Middle frontal gyrus (tissue), 1 donor: Measurements from ENCODE around the gene ACSS1.

Source experiments
- DNase-seq: peaks from one replicate; pipeline ENCODE4 v3.0.0-alpha.2; 2015; ENCODE audit warnings: low spot score; ENCODE audit errors: extremely low spot score

ACSS1 gene

DNA sequence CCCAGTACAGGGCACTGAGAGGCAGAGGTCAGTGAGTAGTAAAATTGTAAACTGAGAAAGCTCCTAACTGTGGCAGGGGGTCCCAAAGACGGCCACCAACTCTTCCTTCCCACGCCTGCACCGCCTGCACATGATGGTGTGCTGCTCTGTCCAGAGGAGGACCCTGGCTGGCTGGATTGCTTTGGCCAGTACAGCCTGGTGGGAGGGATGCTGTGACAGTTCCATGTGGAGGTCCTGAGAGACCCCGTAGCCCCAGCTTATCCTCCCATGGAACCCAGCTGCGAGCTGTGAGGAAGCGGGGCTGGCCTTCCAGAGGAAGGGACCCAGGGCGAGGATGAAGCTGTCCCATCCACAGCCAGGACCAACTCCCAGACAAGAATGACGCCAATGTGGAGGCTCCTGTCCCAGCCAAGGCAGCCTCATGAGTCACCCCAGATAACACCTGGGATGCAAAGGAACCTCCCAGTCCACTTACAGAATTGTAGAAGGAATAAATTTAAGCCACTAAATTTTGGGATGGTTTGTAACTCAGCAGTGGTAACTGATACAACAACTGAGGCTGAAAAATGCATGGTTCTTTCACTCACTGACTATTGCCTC is 2.0 kb upstream of the ACSS1 start:
- no peak for DNase-seq

DNA sequence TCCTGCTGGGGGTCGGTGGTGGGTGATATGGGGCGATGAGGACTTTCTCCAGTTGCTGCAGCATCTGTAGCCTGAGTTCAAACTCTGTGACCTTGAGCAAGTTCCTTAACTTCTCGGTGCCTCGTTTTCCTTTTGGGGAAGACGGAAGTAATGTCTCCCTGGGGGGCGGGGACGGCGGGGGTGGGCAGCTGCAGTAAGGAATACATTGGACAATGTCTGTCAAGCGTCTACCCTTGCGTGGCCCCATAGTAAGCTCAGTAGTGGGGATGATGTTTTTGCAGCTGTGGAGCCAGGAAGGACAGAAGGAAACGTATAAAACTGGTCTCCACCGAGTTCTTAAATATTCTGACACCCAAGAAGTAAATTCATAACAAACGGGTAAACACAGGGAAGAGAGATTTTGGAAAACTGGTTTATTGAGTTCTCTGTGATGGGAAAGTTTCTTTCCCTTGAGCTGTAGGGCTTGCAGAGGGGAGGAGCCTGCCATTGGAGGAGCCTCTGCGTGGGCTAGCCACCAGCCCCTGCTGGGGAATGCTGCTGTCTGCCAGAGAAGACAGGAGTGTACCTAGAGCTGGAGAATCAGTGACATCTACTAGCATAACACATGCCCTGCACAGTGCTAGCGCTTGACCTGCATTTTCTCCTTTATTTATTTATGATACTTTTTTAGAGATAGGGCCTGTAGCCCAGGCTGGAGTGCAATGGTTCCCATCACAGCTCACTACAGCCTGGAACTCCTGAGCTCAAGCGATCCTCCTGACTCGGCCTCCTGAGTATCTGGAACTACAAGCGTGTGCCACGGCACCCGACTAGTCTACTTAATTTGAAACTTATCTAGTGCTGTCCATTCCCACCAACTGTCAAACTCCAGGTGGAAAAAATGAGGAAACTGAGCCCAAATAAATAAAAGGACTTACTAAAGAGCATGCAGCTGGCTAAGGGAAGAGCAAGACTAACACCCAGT is 1.2 kb upstream of the ACSS1 start:
- DNase-seq, result no peak

GRCh38 chr20:25057234-25058050 is 497 bp downstream of the ACSS1 start:
- DNase-seq, result no peak

- DNase-seq, result no peak
These were observed 1.2 kb downstream of the ACSS1 start for GRCh38 chr20:25056690-25057233.

DNA sequence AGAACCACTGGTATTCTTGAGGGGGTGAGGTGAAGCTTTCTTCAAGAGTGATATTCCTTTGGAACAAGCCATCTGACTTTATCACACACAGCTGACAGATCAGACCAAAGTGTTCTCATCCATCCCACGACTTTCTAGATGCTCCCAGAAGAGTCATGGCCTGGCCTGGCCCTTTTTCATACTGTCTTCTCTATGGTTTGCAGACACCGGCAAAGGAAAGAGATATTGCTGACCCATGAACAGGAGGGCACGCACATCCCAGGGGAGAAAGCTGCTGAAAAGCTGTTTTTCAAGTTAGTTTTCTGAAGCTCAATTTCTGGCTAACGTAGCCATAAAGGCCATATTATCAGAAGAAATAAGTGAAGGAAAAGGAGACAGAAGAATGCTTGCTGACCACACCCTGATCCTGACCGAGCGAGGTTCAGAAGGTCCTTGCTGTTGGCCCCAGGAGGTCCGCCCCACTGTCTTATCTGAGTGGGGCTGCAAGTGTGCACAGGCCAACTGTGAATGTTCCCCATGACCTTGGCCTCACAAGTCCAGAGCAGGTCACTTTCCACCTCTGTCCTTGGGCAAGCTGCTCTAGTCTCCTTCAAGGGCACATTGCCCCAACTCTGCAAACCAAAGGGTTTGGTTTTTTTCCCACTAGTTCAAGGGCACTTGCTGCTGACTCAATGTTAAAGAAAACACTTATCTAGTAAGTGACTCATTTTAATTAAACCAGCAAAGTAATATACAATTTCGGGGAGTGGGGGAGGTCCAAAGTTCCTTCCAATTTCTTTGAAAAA is 2.0 kb downstream of the ACSS1 start:
- no peak for DNase-seq

DNA sequence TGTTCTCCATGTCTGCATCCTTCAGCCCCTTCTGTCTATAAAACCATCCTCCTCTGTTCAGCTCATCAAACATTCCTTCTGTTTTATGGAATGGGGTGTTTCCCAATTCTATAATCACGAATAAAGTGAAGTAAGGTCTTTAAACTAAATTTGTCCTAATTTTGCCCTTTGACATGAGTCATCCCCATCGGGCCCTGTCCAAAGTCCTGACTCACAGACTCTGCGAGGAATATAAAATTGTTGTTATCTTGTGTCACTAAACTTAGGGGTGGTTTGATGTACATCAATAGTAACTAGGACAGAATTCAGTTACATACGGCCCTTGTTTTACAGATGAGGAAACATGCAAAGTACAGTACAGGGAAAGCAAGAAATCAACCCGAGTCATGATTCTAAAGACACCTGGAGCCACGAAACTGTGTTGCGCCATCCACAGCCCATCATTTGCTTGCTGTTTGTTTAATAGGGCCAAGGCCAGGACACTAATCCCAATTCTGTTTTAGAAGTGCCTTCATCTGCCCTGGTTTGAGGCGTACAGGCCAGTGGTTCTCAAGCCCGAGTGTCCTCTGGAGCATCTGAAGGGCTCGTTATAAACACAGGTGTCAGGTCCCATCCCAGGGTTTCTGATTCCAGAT is 2.8 kb downstream of the ACSS1 start:
- no peak for DNase-seq

DNA sequence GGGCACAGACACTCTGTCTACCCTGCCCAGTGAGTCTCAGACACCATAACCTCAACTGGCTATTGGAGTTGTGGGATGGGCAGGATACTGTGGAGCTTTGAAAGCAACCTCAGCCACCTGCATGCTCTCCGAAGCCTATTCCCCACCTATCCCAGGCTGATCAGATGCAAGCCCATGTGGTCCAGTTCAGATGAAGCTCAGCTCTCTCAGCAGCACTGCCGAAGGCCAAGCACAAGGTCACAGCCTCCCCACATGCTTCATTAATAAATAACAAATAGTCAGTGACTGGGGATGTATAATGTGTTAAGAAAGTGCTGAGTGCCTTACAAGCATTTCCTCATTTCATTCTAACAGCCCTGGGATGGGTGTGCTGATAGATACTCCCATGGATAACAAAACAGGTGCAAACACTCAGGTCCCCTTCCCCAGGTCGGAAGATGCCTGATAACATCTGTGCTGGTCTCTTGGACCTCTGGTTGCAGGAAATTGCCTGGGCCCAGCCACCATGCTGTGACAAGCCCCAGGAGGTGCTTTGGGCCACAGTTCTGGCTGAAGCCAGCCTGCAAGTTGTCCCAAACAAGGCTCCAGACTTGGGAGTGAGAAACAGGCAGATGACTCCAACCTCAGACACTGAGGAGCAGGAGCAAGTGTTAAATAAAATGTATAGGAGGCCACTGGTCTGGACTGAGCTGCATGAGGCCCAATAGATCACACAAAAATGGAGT is 3.7 kb downstream of the ACSS1 start:
- DNase-seq, result no peak

GRCh38 chr20:25053255-25054031 is 4.5 kb downstream of the ACSS1 start:
- no peak for DNase-seq

- DNase-seq, result no peak
These were observed 5.4 kb downstream of the ACSS1 start for GRCh38 chr20:25052255-25053194.

GRCh38 chr20:25051386-25052155 is 6.4 kb downstream of the ACSS1 start:
- no peak for DNase-seq

DNA sequence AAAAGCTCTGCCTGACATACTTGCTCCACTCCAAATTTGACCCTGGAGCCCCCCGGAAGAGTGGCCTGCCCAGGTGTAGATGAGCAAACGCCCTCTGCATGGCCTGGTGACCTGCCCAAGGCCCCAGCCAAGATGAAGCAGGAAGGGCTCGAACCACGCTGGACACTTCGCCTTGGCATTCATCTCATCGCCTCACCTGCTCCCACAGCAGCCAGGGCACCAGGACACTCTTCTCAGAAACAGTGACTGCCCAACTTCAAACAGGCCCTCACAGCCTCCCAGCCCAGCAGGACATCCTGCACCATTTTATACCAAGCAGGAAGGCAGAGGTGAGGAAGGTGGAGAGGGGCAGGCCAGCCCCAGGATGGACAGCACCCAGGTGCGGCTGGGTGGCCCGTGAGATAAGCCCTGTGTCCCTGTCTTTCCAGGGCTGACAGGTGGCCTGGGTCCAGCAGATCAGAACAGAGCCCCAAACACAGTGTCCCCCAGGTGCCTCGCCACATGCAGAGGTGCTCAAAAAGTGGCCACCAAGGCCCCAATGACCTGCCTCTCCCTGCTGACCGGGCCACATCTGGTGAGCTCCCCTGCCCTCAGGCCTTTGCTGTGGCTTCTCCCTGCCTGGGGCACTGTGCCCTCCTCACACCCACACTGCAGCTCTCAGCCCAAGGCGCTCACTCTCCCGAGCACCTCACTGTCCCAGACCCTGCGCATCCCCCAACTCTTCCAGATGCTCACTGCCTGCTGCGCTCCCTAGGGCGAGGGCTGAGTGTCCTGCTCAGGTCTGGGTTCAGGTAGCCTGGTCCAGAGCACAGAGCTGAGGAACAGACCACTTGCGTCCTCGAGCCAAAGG is 7.2 kb downstream of the ACSS1 start:
- DNase-seq, result no peak

- no peak for DNase-seq
These were observed 7.9 kb downstream of the ACSS1 start for GRCh38 chr20:25050082-25050481.

- no peak for DNase-seq
These were observed 8.5 kb downstream of the ACSS1 start for GRCh38 chr20:25049261-25050060.

GRCh38 chr20:25048519-25048952 is 9.4 kb downstream of the ACSS1 start:
- no peak for DNase-seq

- DNase-seq, result no peak
These were observed 10.2 kb downstream of the ACSS1 start for GRCh38 chr20:25047766-25048165.
